Neuron (in vitro differentiated cells): ENCODE data around the gene GTPBP6.
"Not testable (repeated sequence)": the region's sequence is repeated elsewhere in the genome, so short reads cannot be mapped to it uniquely, and the experiment has no call there.

Experiments used
- H2AFZ ChIP-seq: one replicate; pipeline ENCODE4 v1.6.1; 2013; ENCODE audit warnings: low read depth, mild to moderate bottlenecking, inconsistent platforms, low read length, moderate library complexity
- H3K27me3 ChIP-seq: one replicate; pipeline ENCODE4 v1.6.1; 2013; ENCODE audit warnings: low read length; ENCODE audit not compliant: insufficient read depth
- H3K36me3 ChIP-seq: one replicate; pipeline ENCODE4 v1.6.1; 2013; ENCODE audit warnings: low read length; ENCODE audit not compliant: insufficient read depth
- H3K4me1 ChIP-seq: one replicate; pipeline ENCODE4 v1.6.1; 2013; ENCODE audit warnings: low read length; ENCODE audit not compliant: insufficient read depth
- H3K4me3 ChIP-seq: 2 replicates; pipeline ENCODE4 v1.5.1; 2013; ENCODE audit warnings: mild to moderate bottlenecking, low read length, moderate library complexity
- H3K9me3 ChIP-seq: one replicate; pipeline ENCODE4 v1.6.1; 2013; ENCODE audit warnings: low read length

The GTPBP6 gene

DNA sequence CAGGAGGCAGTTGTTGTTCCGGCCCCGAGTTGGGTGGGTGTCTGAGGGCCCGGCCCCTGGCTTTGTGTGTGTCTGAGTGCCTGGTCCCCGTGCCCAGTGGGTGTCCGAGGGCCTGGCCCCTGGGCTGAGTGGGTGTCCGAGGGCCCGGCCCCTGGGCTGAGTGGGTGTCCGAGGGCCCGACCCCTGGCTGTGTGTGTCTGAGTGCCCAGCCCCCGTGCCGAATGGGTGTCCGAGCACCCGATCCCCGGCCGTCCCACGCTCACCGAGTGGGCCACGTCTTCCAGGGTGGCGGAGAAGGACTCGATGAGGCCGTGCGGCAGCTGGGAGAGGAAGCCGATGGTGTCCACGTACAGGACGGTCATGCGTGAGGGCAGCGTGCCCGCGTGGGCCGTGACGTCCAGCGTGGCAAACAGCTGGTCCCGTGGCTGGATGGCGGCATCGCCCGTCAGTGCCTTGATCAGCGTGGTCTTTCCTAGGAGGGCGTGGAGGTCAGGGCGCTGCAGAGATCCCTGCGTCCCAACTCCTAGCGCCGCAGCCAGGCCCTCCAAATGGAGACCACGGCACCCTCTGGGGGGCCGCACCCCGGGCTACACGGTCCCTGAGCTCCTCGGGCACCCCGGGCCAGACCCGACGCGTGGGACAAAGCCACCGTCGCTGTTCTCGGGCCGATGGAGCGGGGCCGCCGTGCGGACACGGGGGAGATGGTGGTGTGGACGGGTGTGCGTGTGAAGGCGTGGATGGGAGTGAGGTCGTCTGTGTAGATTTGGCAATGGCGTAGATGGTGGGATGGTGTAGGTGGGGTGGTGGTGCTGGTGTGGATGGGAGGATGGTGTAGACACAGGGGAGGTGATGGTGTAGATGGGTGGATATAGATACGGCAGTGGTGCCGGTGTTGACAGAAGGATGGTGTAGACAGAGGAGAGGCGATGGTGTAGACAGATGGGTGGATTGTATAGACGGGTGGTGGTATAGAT is 7.2 kb downstream of the GTPBP6 start:
- H3K36me3 ChIP-seq, result peaks cover 78% of the 10 kb centered on the region
- H3K9me3 ChIP-seq, result peaks cover 9% of the 10 kb centered on the region
- H3K4me1 ChIP-seq, result no peaks in the 10 kb centered on the region

DNA sequence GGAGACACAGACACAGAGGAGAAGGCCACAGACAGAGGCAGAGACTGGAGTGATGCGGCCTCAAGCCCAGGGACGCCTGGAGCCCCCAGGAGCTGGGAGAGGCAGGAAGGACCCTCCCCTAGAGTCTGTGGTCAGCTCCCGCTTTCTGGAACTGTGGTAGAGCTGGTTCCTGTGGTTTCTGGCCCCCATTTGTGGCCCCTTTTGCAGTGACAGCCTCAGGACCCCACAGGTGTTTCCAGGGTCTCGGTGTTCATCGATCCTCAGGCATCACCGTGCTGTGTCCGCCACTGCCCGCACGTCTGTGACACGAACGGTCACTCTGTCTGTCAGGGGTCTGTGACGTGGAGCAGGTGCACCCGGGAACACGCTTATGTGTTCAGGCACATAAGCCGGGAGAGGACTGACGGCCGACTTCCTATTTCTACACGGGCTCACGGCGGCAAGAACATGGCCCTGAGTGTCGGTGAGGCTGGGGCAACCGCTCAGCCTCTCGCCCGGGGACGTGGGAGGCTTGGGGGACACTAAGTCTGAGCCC is 7.9 kb downstream of the GTPBP6 start:
- no peaks in the 10 kb centered on the region for H3K4me1 ChIP-seq
- peaks cover 80% of the 10 kb centered on the region for H3K36me3 ChIP-seq
- H3K27me3 ChIP-seq, result no peaks in the 10 kb centered on the region
- no peak overlapping the region for H3K4me3 ChIP-seq
- H2AFZ ChIP-seq, result no peak overlapping the region
- H3K9me3 ChIP-seq, result peaks cover 12% of the 10 kb centered on the region

More for the DNA sequence above, 7.2 kb downstream of the GTPBP6 start:
- Histone ChIP-seq H3K4me3 (no peak overlapping the region), H2AFZ (no peak overlapping the region), H3K27me3 (no peaks in the 10 kb centered on the region)

GRCh38 chrX:308821-309520 is 9.6 kb downstream of the GTPBP6 start:
- no peaks in the 10 kb centered on the region for H3K27me3 ChIP-seq
- H3K36me3 ChIP-seq, result peaks cover 76% of the 10 kb centered on the region
- peaks cover 8% of the 10 kb centered on the region for H3K9me3 ChIP-seq

GRCh38 chrX:307261-308111 is 11.1 kb downstream of the GTPBP6 start:
- H2AFZ ChIP-seq, result no peak overlapping the region
- H3K4me3 ChIP-seq, result no peak overlapping the region
- H3K27me3 ChIP-seq, result no peaks in the 10 kb centered on the region
- no peaks in the 10 kb centered on the region for H3K4me1 ChIP-seq
- H3K36me3 ChIP-seq, result peaks cover 66% of the 10 kb centered on the region
- peaks cover 8% of the 10 kb centered on the region for H3K9me3 ChIP-seq

More at GRCh38 chrX:308821-309520, 9.6 kb downstream of the GTPBP6 start:
- H3K4me3 ChIP-seq, result no peak overlapping the region
- no peak overlapping the region for H2AFZ ChIP-seq
- no peaks in the 10 kb centered on the region for H3K4me1 ChIP-seq

DNA sequence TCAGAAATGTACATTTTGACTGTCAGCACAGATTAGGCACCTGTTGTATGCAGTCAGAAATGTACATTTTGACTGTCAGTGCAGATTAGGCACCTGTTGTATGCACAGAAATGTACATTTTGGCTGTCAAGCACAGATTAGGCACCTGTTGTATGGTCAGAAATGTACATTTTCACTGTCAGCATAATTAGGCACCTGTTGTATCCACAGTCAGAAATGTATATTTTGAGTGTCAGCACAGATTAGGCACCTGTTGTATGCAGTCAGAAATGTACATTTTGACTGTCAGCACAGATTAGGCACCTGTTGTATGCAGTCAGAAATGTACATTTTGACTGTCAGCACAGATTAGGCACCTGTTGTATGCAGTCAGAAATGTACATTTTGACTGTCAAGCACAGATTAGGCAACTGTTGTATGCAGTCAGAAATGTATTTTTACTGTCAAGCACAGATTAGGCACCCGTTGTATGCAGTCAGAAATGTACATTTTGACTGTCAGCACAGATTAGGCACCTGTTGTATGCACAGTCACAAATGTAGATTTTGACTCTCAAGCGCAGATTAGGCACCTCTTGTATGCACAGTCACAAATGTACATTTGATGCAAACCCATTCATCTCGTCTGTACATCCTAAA is 11.9 kb downstream of the GTPBP6 start:
- H3K36me3 ChIP-seq, result peaks cover 61% of the 10 kb centered on the region
- not testable (repeated sequence) for H3K4me1 ChIP-seq, H3K9me3 ChIP-seq, H3K27me3 ChIP-seq, H3K4me3 ChIP-seq, H2AFZ ChIP-seq

- not testable (repeated sequence) for H2AFZ ChIP-seq, H3K4me1 ChIP-seq, H3K9me3 ChIP-seq, H3K27me3 ChIP-seq, H3K4me3 ChIP-seq
- peaks cover 61% of the 10 kb centered on the region for H3K36me3 ChIP-seq
Observed at GRCh38 chrX:305781-306613, 12.6 kb downstream of the GTPBP6 start.

DNA sequence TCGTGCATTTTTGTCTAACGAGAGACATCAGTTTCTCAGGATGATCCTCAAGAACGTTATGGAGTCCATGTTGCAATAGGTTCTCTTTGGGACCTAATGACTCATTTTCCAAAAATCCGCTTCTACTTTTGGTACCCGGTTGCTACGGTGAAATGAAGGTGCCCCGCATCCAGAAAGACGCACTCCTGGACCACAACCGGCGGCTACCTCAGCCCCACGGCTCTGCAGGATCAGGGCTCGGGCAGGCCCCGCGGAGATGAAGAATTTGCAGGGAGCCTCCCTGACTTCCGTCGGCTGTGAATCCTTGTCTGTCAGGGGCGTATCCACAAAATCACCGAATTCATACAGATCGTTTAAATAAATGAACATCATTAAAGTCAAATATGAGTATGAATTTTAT is 15.6 kb downstream of the GTPBP6 start:
- Histone ChIP-seq H2AFZ (no peak overlapping the region), H3K4me3 (no peak overlapping the region), H3K9me3 (peaks cover 10% of the 10 kb centered on the region), H3K27me3 (no peaks in the 10 kb centered on the region), H3K4me1 (no peaks in the 10 kb centered on the region), H3K36me3 (peaks cover 61% of the 10 kb centered on the region)

DNA sequence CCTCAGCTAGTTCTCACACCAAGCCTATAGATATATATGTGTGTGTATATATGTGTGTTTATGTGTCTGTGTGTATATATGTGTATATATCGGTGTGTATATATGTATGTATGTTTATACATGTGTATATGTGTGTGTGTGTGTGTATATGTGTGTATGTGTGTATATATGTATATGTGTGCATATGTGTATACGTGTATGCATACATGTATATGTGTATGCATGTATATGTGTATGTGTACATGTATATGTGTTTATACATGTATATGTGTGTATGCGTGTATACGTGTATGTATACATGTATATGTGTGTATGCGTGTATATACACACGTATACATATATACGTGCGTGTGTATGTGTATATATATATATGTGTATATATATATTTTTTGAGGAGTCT is 18.3 kb downstream of the GTPBP6 start:
- peaks cover 48% of the 10 kb centered on the region for H3K36me3 ChIP-seq
- no peaks in the 10 kb centered on the region for H3K4me1 ChIP-seq
- H2AFZ ChIP-seq, result no peak overlapping the region
- H3K9me3 ChIP-seq, result peaks cover 7% of the 10 kb centered on the region
- no peak overlapping the region for H3K4me3 ChIP-seq
- no peaks in the 10 kb centered on the region for H3K27me3 ChIP-seq

DNA sequence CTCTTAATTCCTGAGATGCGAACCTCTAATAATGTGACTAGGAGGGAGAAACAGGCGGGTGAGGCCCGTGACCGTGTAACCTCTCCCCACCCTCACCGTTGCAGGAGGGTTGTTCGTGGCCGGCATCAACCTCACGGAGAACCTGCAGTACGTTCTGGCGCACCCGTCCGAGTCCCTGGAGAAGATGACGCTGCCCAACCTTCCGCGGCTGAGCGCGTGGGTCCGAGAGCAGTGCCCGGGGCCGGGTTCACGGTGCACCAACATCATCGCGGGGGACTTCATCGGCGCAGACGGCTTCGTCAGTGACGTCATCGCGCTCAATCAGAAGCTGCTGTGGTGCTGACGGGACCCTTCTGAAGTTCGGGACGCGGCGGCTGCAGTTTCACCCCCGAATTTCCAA is 19.6 kb downstream of the GTPBP6 start:
- Histone ChIP-seq H3K36me3 (peaks cover 48% of the 10 kb centered on the region), H3K4me3 (no peak overlapping the region), H2AFZ (no peak overlapping the region), H3K27me3 (no peaks in the 10 kb centered on the region), H3K4me1 (no peaks in the 10 kb centered on the region), H3K9me3 (peaks cover 7% of the 10 kb centered on the region)

DNA sequence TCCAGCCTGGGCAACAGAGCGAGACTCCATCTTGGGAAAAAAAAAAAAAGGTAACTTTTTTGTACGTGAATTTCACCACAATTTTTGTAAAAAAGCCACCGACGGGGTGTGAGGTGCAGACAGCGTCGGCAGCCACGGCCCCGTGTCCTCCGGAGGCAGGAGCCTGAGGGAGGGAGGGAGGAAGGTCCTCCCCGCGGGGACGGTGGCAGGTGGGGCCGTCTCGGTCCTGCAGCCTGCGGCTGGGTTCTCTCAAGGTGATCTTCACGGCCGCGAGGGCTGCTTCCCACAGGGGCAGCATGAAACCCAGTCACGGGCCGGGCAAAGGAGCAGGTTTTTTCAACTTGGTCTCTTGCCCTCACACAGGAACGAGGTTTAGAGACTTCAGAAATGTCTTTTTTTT is 23.5 kb downstream of the GTPBP6 start:
- peaks cover 50% of the 10 kb centered on the region for H3K36me3 ChIP-seq
- peaks cover 27% of the 10 kb centered on the region for H3K9me3 ChIP-seq
- no peak overlapping the region for H3K4me3 ChIP-seq
- no peaks in the 10 kb centered on the region for H3K4me1 ChIP-seq
- no peaks in the 10 kb centered on the region for H3K27me3 ChIP-seq
- H2AFZ ChIP-seq, result no peak overlapping the region

DNA sequence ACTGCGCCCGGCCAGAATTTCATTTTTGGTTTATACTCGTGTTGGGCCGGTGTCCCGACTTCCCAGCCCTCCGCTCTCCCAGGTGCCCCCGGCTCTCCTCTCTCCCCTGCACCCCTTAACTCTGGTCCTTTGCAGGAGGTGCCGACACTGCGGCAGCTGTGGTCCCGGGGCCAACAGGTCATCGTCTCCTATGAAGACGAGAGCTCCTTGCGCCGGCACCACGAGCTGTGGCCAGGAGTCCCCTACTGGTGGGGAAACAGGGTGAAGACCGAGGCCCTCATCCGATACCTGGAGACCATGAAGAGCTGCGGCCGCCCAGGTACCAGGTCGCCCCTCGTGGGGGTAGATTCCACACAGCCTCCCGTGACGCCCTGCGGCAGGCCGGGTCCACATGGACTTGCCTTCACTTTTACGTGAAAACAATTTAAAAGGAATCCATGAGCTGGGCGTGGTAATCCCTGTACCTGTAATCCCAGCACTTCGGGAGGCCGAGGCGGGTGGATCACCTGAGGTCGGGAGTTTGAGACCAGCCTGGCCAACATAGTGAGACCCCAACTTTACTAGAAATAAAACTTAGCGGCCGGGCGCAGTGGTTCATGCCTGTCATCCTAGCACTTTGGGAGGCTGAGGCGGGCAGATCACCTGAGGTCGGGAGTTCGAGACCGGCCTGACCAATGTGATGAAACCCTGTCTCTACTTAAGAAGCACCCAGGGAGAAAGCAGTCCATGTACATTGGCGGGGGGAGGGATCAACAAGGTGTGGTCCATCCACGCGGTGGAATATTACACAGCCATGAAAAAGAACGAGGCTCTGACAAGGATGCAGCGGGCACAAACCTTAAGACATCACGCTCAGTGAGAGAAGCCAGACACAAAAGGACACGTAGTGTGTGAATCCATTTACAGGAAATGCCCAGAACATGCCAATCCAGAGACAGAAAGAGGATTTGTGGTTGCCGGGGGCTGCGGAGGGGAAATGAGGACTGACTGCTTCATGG is 25.4 kb downstream of the GTPBP6 start:
- Histone ChIP-seq H3K36me3 (peaks cover 56% of the 10 kb centered on the region), H3K9me3 (peaks cover 26% of the 10 kb centered on the region), H3K27me3 (no peaks in the 10 kb centered on the region), H3K4me1 (no peaks in the 10 kb centered on the region), H3K4me3 (no peak overlapping the region), H2AFZ (no peak overlapping the region)
